A673 (cell line): ENCODE results near the gene RAB36. TPM values are rescaled to one million over a fixed set of nuclear protein-coding genes. Genes with fewer than 3 reads are reported as not detected.

Experiments
- BruUV-seq: library from RNA; stranded (reverse); fragments of 400-500 nt; replicated peaks from 2 replicates; lab custom pipeline; 2021; lab: Mats Ljungman, UMichigan
- CTCF ChIA-PET: fragments of 300-600 bp; sonication (Branson Sonifier 250); formaldehyde crosslinking; loops from one replicate; lab custom pipeline; 2022; ENCODE audit warnings: antibody characterized with exemption; lab: Charles Lee
- POLR2A ChIA-PET: fragments of 300-600 bp; sonication (Branson Sonifier 250); formaldehyde crosslinking; loops from one replicate; lab custom pipeline; 2022; ENCODE audit warnings: antibody characterized with exemption; ENCODE audit not compliant: low non-redundant PET; lab: Charles Lee
- DNase-seq: peaks from one replicate; pipeline ENCODE4 v3.0.0-alpha.2; 2015; ENCODE audit warnings: low spot score
- H3K27ac ChIP-seq: fragments of 200-600 bp; sonication (generic); 2 replicates; pipeline ENCODE4 v1.5.1; 2016; ENCODE audit warnings: mixed run types, low read depth, mild to moderate bottlenecking, mixed read lengths, antibody characterized with exemption, low read length; ENCODE audit not compliant: poor library complexity, severe bottlenecking
- H3K27me3 ChIP-seq: fragments of 200-600 bp; sonication (generic); replicated peaks from 2 replicates; pipeline ENCODE4 v1.6.1; 2017; ENCODE audit warnings: mixed run types, low read depth, mild to moderate bottlenecking, mixed read lengths, antibody characterized with exemption, low read length; ENCODE audit not compliant: insufficient read depth, poor library complexity
- H3K36me3 ChIP-seq: fragments of 200-600 bp; sonication (generic); 2 replicates; pipeline ENCODE4 v1.6.1; 2016; ENCODE audit warnings: mixed run types, mild to moderate bottlenecking, mixed read lengths, antibody characterized with exemption, low read length; ENCODE audit not compliant: insufficient read depth, poor library complexity, severe bottlenecking
- H3K4me1 ChIP-seq: fragments of 200-600 bp; sonication (generic); 2 replicates; pipeline ENCODE4 v1.6.1; 2017; ENCODE audit warnings: mixed run types, mild to moderate bottlenecking, mixed read lengths, antibody characterized with exemption, low read length; ENCODE audit not compliant: insufficient read depth, poor library complexity, severe bottlenecking
- H3K4me3 ChIP-seq: fragments of 200-600 bp; sonication (generic); 2 replicates; pipeline ENCODE4 v1.5.1; 2016; ENCODE audit warnings: low read depth, mixed run types, mild to moderate bottlenecking, mixed read lengths, low read length; ENCODE audit not compliant: poor library complexity, severe bottlenecking
- H3K9me3 ChIP-seq: fragments of 200-600 bp; sonication (generic); 2 replicates; pipeline ENCODE4 v1.6.1; 2016; ENCODE audit warnings: mixed run types, low read depth, mild to moderate bottlenecking, mixed read lengths, antibody characterized with exemption, low read length; ENCODE audit not compliant: poor library complexity, severe bottlenecking
- EZH2 ChIP-seq: fragments of 200-600 bp; sonication (generic); IDR thresholded peaks from 2 replicates; pipeline ENCODE4 v1.6.1; 2017; ENCODE audit warnings: borderline replicate concordance, low read depth, mild to moderate bottlenecking, mixed read lengths, antibody characterized with exemption, low read length; ENCODE audit not compliant: poor library complexity, severe bottlenecking
- intact Hi-C: fragments of 100-400 bp; cut with micrococcal nuclease; formaldehyde crosslinking; loops from one replicate; pipeline ENCODE4 v1.10.0; 2022; ENCODE audit not compliant: unreplicated experiment
- total RNA-seq: library from RNA; stranded (reverse); gene quantifications from 2 replicates; pipeline ENCODE4 v1.2.3, GENCODE V29; 2021
- TF ChIP-seq, protein P1 (sequence below): fragments of 300-800, 200-600 bp; sonication (generic); conservative IDR thresholded peaks from 2 replicates; pipeline ENCODE4 v1.5.1; 2017; ENCODE audit warnings: low read depth, mild to moderate bottlenecking, antibody characterized with exemption, low read length, moderate library complexity, mixed read lengths

The RAB36 gene
- total RNA-seq, 1 experiment from 2014 or later: 4.1 TPM

- no peaks in the 10 kb centered on the region for H3K36me3 ChIP-seq
- no peak overlapping the region for H3K27ac ChIP-seq
- TF ChIP-seq, protein P1, sequence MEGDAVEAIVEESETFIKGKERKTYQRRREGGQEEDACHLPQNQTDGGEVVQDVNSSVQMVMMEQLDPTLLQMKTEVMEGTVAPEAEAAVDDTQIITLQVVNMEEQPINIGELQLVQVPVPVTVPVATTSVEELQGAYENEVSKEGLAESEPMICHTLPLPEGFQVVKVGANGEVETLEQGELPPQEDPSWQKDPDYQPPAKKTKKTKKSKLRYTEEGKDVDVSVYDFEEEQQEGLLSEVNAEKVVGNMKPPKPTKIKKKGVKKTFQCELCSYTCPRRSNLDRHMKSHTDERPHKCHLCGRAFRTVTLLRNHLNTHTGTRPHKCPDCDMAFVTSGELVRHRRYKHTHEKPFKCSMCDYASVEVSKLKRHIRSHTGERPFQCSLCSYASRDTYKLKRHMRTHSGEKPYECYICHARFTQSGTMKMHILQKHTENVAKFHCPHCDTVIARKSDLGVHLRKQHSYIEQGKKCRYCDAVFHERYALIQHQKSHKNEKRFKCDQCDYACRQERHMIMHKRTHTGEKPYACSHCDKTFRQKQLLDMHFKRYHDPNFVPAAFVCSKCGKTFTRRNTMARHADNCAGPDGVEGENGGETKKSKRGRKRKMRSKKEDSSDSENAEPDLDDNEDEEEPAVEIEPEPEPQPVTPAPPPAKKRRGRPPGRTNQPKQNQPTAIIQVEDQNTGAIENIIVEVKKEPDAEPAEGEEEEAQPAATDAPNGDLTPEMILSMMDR: no peak
- TF ChIP-seq EZH2: no peak
- H3K27me3 ChIP-seq: no peaks in the 10 kb centered on the region
- peaks cover 13% of the 10 kb centered on the region for H3K4me1 ChIP-seq
- no peaks in the 10 kb centered on the region for H3K9me3 ChIP-seq
- DNase-seq: no peak
- no TSS peak for BruUV-seq
- intact Hi-C loops: no loop called here
- no peak overlapping the region for H3K4me3 ChIP-seq
- ChIA-PET CTCF (interaction anchor here (0.6 kb wide), 1 partner anchor 29 kb away, joined by 3 read pairs; no protein-coding TSS in a partner anchor), POLR2A (no interaction called here)
Observed at GRCh38 chr22:23211622-23212021, 66.3 kb downstream of the RAB36 start.

GRCh38 chr22:23212061-23213021 lies 67.1 kb downstream of the RAB36 start:
- Histone ChIP-seq H3K9me3 (no peaks in the 10 kb centered on the region), H3K4me3 (no peak overlapping the region), H3K4me1 (peaks cover 13% of the 10 kb centered on the region), H3K27ac (no peak overlapping the region), H3K36me3 (no peaks in the 10 kb centered on the region), H3K27me3 (no peaks in the 10 kb centered on the region)
- no peak for DNase-seq
- ChIA-PET POLR2A (no interaction called here), CTCF (no interaction called here)
- TF ChIP-seq, protein P1: no peak
- TF ChIP-seq EZH2: no peak
- intact Hi-C loops: no loop called here
- BruUV-seq: no TSS peak

- no peaks in the 10 kb centered on the region for H3K27me3 ChIP-seq
- H3K4me1 ChIP-seq: peaks cover 13% of the 10 kb centered on the region
- no peak for DNase-seq
- no peak overlapping the region for H3K27ac ChIP-seq
- intact Hi-C loops: no loop called here
- BruUV-seq: no TSS peak
- ChIA-PET POLR2A (no interaction called here), CTCF (no interaction called here)
- no peaks in the 10 kb centered on the region for H3K36me3 ChIP-seq
- H3K9me3 ChIP-seq: no peaks in the 10 kb centered on the region
- TF ChIP-seq EZH2: no peak
- TF ChIP-seq, protein P1: no peak
- no peak overlapping the region for H3K4me3 ChIP-seq
Observed at GRCh38 chr22:23213022-23213555, 67.8 kb downstream of the RAB36 start.
